ENCODE results near the gene KRT33A.
"Not testable (repeated sequence)": the region's sequence is repeated elsewhere in the genome, so short reads cannot be mapped to it uniquely, and the experiment has no call there.

KRT33A gene

DNA sequence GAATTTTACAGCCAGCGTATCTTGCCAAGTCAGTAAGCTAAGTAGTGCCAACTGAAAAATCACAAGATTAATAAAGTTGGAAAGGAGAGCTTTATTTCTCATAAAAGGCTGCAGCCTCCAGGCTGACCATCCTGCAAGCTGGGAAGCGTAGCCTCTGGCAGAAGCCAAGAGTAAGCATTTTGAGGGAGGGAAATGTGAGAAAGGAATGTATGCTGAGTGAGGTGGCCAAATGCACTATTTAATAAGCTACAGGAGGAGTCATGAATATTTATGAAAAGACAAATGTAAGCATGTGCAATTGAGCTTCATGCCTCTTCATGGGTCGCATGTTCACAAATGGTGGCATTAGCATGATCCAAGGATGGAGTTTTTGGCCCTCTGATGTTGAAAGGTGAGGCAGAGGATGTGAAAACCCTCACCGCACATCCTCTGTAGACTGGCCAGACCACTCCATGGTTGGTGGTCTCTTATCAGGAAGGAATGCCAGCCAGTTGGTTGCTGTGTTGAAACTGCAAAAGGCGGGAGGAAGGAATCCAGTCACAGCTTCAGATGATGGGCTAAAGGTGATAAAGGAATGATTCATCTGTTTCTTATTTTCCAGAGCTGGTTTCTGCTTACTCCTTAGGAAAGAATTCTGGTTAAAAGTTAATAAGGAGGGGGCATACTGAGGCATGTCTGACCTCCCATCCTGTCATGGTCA lies 9.8 kb upstream of the KRT33A start:
- no peak for DNase-seq

GRCh38 chr17:41354536-41354935 lies 3.9 kb upstream of the KRT33A start:
- no peak for DNase-seq

DNA sequence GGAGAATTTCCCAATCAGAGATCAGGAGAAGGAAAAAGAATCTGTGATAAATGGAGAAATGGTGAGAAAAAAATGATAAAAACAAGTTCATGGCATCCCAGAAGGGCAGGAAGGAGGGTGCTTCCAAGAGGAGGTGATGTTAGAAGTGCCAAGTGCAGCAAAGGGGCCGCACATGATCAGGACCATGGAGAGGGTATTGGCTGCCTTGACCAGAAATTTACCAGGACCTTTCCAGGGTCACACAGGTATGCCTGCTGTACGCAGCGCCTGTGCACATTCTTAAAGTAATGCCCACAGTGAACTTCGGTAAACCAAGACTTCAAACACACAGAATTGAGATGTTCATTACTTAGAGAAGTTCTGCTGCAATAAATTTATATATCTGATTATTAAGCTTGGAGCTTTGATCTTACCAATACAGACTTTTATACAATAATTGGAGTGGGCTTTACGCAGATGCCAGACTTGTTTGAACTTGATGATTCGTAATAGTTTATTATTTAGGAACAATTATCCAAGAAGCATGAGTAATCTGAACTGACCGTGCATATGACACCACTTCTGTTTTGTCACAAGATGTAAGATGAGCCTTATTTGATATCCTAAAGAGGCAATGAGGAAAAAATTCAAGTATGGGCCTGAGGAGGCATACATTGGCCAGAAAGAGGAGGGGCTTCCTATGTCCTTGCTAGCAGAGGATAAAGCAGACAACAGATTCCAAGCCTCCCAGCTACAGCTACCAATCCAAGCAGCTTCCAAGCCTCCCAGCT lies 2.2 kb upstream of the KRT33A start:
- DNase-seq, result no peak

- DNase-seq, result no peak
Measured at GRCh38 chr17:41351177-41351576, 549 bp upstream of the KRT33A start.

DNA sequence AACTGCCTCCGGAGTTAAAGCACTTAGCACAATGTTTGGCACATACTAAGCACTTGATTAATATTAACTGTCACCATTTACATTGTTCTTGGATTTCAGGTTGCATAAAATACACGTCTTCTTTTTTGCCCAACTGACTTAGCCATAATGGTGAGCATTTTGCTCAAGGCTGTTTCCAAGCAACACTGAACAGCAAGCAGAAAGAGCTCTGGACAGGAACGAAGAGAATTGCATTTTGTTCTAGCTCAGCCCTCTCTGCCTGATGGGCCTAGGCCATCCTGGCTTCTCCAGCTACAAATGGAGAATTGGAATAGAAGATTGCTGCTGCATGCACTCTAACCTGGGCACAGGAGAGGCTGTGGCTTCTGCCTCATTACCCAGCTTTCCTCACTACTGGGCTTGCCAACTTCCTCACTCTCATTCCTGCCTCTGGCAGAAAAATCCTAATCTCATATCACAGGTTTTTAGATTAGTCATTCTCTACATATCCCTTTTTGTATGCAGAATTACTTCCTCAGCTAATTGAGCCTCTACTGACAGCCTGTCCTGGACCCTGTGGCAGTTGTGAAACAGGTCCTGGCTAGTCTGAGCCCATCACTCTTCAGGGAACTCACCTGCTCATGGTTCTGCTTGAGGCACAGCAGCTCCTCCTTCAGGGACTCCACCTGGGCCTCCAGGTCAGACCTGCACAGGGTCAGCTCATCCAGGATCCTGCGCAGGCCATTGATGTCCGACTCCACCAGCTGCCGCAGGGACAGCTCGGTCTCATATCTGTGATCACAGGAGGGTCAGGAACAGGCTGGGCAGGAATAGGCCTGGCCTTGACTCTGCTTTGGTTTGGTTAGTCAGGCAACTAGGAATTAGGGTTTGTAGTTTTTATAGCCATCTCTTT lies 2.5 kb downstream of the KRT33A start:
- DNase-seq, result no peak

GRCh38 chr17:41346421-41346820 lies 4.2 kb downstream of the KRT33A start:
- not testable (repeated sequence) for DNase-seq

DNA sequence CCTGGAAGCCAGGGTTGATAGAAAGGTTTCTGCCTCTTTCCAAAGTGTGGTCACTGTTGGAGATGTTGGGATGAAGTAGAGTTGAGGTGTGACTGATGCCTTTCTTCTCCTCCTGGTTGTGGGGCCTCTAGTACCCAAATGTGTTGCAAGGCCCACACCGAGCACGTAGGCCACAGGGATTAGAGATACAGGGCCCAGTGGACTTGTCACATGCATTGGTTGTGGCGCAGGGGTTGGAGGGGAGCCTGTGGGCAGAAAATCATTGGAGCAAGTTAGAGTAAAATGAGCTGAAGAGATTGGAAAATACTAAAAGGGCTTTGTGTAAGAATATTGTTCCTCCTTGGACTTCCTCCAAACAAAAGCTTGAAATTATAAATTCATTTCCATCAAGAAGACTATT lies 4.6 kb downstream of the KRT33A start:
- no peak for DNase-seq

DNA sequence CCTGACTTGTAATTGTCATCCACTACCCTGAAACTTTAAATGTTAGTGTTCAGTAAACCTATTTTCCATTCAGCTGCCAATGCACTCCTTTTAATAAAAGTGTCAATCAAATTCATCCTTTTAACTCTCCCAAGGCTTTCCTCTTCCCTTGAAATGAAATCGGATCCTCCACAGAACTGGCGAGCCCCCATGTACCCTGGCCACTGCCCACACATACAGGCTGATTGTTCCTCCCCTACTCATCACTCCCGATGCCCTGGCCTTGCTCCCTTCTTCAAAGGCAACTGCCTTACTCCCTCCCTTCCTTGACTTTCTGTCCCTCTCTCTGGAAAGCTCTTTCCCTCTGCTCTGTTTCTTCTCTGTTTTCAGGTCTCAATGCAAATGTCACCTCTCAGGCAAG lies 7.6 kb downstream of the KRT33A start:
- DNase-seq, result no peak

DNA sequence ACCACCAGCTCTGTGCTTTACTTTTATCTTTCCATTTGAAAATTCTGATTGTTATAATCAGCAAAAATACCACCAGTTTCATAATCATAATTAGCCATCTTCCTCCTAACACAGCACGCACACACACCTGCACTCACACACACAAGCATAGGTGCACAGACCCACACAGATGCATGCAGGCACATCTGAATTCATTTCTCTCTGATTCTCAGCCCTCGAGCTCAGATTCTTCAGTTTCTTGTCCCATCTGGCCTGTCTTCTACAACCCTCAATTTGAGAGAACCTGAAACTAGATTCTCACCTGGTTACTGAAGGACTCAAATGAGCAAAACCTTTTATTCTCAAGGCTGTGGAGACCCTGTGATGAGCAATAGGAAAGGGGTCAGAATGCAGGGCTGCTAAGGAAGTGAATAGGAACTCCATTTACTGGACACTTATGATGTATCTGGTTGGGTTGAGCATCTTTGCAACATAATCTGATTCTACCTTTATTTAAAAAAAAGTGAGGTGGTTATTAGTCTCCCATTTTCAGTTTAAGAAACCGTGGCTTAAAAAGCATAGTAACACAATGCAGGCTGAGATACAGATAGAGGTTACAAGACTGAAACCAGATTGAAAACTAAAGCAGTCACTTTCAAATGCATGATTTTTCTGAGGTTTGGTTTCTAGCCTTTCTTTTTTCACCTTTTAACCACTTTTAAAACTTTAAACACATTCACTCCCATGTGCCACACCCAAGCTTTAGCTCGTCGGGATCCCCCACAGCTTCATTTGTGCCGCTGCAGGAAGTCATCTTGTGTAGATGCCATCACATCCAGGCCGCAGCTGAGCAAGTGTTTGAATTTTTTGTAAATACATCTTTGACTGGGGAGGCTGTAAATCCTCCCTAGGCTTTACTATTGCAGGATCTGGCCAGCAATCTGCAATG lies 9.4 kb downstream of the KRT33A start:
- no peak for DNase-seq

DNA sequence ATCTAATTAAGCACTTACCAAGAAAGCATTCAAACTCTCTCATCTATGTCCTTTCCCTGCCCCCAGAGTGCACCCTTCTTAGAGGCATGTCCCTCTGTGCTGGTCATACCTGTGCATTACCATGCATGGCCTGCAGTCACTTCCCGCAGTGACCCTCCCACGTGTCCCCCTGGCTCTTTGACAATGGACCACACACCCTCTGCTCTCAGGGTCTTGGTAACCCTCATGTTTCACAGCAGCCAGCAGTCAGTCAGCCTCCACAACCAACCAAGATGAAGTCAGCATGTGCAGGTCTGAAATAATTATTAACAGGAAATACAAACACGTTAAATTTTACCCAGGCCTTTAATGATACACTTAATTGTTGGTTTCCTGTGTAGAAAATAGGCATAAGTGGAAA lies 10.1 kb downstream of the KRT33A start:
- no peak for DNase-seq

GRCh38 chr17:41339571-41340172 lies 11.0 kb downstream of the KRT33A start:
- no peak for DNase-seq

- DNase-seq, result no peak
Measured at GRCh38 chr17:41338961-41339485, 11.6 kb downstream of the KRT33A start.

DNA sequence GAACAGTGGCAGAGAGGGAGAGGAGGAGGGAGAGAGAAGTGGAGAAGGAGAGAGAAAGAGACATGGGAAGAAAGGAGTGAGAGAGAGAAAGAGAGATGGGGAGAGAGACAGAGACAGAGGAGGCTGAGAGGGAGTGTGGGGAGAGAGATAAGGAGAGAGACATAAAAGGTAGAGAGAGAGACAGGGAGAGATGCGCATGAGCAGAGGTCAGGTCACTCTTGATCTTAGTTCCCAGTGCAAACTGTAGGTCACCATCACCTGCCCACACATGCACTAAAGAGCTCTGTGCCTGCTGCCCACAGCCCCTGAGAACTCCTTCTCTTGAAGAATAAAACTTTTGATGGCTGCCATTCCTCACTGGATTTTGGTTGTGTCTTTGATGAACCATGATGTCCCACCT lies 14.9 kb downstream of the KRT33A start:
- DNase-seq, result no peak

- DNase-seq, result no peak
Measured at GRCh38 chr17:41334385-41335305, 16.0 kb downstream of the KRT33A start.

DNA sequence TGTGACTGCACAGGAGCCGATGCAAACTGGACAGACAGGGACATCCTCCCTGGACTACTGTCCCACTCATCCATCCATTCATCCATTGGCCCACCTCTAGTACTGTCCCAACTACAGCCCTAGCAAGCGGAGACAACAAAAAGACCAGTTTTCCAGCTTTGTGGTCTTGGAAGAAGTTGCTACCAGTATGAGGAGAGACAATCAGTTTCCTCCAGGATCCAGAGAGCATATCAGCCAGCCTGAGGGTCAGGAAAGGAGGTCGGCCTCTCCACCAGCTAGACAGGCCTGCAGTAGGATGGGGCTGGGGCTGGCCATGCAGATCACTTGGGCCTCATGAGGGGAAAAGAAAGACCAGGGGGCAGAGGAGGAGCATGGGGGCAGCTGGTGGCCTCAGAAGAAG lies 16.8 kb downstream of the KRT33A start:
- no peak for DNase-seq

- DNase-seq, result no peak
Measured at GRCh38 chr17:41333098-41333497, 17.5 kb downstream of the KRT33A start.

DNA sequence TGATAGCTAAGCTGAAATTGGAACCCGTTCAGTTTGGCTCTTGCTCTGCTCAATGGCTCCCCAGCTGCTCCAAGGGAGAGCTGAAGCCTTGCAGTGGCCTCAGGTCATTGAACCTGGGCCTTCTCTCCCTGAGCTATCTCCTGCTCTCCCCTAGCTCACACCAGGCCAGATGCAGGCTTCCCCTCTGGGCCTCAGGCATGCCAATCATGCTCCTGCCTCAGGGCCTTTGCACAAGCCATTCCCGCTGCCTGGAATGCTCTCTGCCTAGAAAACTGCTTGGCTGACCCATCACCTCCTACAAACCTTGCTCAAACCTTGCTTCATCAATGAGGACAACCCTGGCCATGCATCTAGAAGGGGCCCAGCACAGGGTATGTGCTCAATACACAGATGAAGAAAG lies 18.4 kb downstream of the KRT33A start:
- DNase-seq, result no peak

- DNase-seq, result no peak
Measured at GRCh38 chr17:41331606-41332005, 19.0 kb downstream of the KRT33A start.

DNA sequence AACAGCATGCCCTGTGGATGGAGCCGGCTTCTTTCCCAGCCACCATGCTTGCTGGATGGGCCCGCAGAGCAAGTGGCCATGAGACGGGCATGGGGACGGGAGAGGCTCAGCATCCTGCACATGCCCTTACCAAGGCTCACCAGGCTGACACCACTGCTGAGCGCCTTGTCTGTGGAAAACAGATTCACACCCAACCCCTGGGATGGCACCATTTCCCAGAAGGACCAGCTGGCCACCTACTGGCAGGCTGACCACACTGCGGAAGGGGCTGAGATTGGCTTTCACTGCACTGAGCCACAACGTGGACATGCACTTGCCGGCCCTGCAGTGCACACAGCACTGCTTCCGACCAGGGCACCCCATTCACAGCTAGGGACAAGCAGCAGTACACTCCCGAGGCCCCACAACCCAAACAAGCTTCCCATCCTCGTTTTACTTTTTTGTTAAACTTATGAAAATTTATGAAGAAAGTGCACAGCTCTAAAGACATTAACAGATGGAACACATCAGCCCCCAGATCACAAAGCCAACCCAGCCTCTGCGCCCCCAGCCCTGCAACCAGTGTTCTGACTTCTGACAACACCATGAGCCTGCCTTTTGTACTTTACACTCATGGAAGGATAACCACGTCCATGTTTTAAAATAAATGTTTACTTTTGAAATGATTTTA lies 21.2 kb downstream of the KRT33A start:
- DNase-seq, result no peak

DNA sequence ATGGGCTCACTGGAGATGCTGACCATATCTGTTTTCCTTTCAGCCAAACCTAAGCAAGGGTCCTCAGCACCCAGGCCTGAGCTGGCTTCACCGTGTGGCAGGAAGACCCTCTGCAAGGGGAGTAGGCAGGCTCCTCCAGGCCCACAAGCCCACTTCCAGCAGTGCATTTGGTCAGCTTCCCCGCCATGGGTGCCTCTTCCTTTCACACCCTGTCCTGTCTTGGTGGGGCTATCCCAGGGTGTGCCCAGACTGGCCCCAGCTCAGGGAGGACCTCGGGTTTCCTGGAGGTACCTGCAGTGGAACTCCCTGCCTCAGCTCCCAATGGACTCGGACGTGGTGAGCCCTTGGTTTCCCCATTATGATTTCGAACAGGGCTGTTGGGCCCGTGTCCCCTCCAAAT lies 22.4 kb downstream of the KRT33A start:
- DNase-seq, result no peak

Measured in NK-92 treated with Interleukin-12 subunit alpha and Interleukin-12 subunit beta, amount 100 ng/mL, for 24 hours (cell line).